ENCODE data around the gene RPL13.

RPL13 gene

DNA sequence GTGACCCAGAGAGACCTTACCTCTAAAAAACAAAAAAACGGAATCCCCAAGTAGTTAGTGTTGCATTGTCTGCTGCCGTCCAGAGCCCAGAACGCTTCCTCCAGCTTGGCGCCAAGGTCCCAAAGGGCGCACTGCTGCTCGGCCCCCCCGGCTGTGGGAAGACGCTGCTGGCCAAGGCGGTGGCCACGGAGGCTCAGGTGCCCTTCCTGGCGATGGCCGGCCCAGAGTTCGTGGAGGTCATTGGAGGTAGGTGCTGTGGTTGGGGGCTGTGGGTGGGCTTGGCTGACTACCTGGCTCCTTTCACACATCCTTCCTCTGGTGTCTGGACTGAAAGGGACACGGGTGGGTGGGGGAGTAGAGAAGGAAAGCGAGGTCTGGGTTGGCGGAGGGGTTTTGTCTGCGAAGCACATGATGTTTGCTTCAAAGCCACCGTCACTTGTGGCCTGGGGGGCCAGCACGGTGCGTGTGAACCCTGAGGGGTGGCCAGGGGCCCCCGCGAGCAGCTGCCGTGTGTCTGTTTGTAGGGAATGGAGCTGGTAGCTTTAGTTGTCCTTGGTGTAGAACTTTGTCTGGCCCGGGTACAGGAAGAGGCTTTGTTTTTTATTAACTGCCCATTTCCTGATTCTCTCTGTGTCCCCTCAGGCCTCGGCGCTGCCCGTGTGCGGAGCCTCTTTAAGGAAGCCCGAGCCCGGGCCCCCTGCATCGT lies 28.5 kb upstream of the RPL13 start:
- H3K4me3 Mint-ChIP-seq, result no peak overlapping the region
- H3K27ac Mint-ChIP-seq, result no peak overlapping the region
- peaks cover 60% of the 10 kb centered on the region for H3K36me3 Mint-ChIP-seq (ENCODE audit: low read depth)

DNA sequence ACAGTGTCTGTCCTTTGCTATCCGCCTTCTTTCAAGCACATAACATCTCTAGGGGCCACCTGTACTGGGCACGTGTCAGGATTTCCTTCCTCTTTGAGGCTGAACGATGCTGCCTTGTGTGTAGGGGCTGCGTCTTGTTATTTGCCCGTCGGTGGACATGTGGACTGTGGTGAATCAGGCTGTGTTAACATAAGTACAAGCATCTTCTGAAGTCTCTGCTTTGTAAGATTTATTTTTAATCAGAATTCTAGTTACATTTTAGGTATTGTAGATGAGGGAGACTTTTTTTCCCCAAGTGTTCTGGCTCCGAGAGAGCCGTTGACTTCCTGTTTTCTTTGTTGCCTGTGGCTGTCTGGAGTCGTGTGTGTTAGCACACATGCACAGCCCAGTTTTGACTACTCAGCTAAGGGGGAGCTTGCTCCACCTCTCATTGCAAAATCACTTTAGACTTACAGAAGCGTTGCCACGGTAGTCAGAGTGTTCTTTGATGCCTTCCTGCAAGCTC lies 26.2 kb upstream of the RPL13 start:
- H3K4me3 Mint-ChIP-seq, result no peak overlapping the region
- peak overlapping the region; percentile 43 for H3K27ac Mint-ChIP-seq
- H3K27me3 Mint-ChIP-seq (ENCODE audit: low read depth, poor library complexity), result peaks cover 4% of the 10 kb centered on the region
- H3K4me1 Mint-ChIP-seq, result no peaks in the 10 kb centered on the region
- no peaks in the 10 kb centered on the region for H3K9me3 Mint-ChIP-seq
- no peak for DNase-seq
- no peak for TF ChIP-seq CTCF (IDR thresholded peaks at IDR 0.05)
- peaks cover 38% of the 10 kb centered on the region for H3K36me3 Mint-ChIP-seq (ENCODE audit: low read depth)

More for the DNA sequence above, 28.5 kb upstream of the RPL13 start:
- Mint-ChIP-seq H3K4me1 (no peaks in the 10 kb centered on the region), H3K9me3 (no peaks in the 10 kb centered on the region), H3K27me3 (ENCODE audit: low read depth, poor library complexity) (peaks cover 4% of the 10 kb centered on the region)
- DNase-seq, result no peak
- no peak for TF ChIP-seq CTCF (IDR thresholded peaks at IDR 0.05)

GRCh38 chr16:89536371-89536770 lies 24.1 kb upstream of the RPL13 start:
- Mint-ChIP-seq H3K4me1 (no peaks in the 10 kb centered on the region), H3K27ac (no peak overlapping the region), H3K27me3 (ENCODE audit: low read depth, poor library complexity) (peaks cover 4% of the 10 kb centered on the region), H3K9me3 (no peaks in the 10 kb centered on the region), H3K36me3 (ENCODE audit: low read depth) (peaks cover 44% of the 10 kb centered on the region), H3K4me3 (no peak overlapping the region)
- TF ChIP-seq CTCF (IDR thresholded peaks at IDR 0.05), result no peak
- DNase-seq, result no peak

- H3K27ac Mint-ChIP-seq, result no peak overlapping the region
- peaks cover 45% of the 10 kb centered on the region for H3K36me3 Mint-ChIP-seq (ENCODE audit: low read depth)
- no peaks in the 10 kb centered on the region for H3K4me1 Mint-ChIP-seq
- H3K27me3 Mint-ChIP-seq (ENCODE audit: low read depth, poor library complexity), result peaks cover 4% of the 10 kb centered on the region
- no peak for DNase-seq
- TF ChIP-seq CTCF (IDR thresholded peaks at IDR 0.05), result no peak
- no peaks in the 10 kb centered on the region for H3K9me3 Mint-ChIP-seq
- H3K4me3 Mint-ChIP-seq, result no peak overlapping the region
Measured at GRCh38 chr16:89536886-89537548, 23.5 kb upstream of the RPL13 start.

DNA sequence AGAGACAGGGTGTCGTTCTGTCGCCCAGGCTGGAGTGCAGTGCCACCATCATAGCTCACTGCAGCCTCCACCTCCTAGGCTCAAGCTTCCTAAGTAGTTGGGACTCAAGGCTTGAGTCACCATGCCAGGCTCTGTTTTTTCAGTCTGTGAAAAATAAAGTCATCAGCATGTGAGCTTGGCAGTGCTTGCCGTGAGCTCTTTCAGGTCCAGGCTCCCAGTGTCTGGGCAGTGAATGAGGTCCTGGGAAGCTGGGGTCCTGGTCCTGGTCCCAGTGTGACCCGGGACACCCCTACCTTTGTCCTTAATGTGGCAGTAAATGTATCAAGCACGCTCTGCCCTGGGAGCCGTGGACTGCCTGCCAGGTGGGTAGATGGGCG lies 22.9 kb upstream of the RPL13 start:
- Mint-ChIP-seq H3K36me3 (ENCODE audit: low read depth) (peaks cover 48% of the 10 kb centered on the region), H3K4me1 (no peaks in the 10 kb centered on the region), H3K27ac (no peak overlapping the region), H3K9me3 (no peaks in the 10 kb centered on the region), H3K4me3 (no peak overlapping the region), H3K27me3 (ENCODE audit: low read depth, poor library complexity) (peaks cover 4% of the 10 kb centered on the region)
- DNase-seq, result no peak
- no peak for TF ChIP-seq CTCF (IDR thresholded peaks at IDR 0.05)

Data from nephron progenitor cell (in vitro differentiated cells).